ENCODE data around the gene RAB42. TPM values are rescaled to one million over a fixed set of nuclear protein-coding genes. Genes with fewer than 3 reads are reported as not detected.

RAB42 gene
- total RNA-seq, 1 experiment from 2014 or later, result 13.2 TPM

DNA sequence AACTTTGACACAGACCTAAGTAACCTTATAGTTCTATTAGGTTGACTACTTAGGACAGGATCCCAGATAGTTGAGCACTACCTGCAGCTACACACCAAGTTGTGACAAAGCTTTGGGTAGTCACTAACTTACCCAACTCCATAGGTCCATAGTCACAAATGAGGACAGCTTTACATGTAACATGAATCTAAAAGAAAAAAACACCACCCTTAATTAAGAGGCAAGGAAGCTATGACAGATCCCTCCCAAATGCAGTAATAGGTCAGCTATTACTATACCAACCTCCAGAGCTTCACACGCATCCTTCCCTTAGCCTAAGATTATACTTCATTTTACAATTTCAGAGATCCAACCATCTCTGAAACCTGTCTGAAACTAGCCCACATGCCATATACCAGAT lies 12.7 kb upstream of the RAB42 start:
- Histone ChIP-seq H3K23me2 (ENCODE audit: insufficient read length, low read depth, low read length, poor library complexity, severe bottlenecking) (peaks cover 17% of the 10 kb centered on the region), H2BK20ac (ENCODE audit: low read depth, low read length, poor library complexity, severe bottlenecking) (no peak overlapping the region), H2BK12ac (ENCODE audit: insufficient read length, low read depth, low read length) (no peak overlapping the region), H3K4me2 (ENCODE audit: insufficient read depth, insufficient read length, low read length) (peak overlapping the region; percentile 98), H3K4me1 (ENCODE audit: insufficient read depth, low read length) (no peaks in the 10 kb centered on the region), H3K79me2 (ENCODE audit: insufficient read depth, low read length) (peaks cover 16% of the 10 kb centered on the region; the same call in 1 of the 2 replicates), H3T11ph (ENCODE audit: low read length) (no peak overlapping the region), H3K27ac (ENCODE audit: insufficient read length, low read depth, low read length) (no peak overlapping the region), H3K27me3 (ENCODE audit: insufficient read depth, low read length) (no peaks in the 10 kb centered on the region), H3K23ac (ENCODE audit: insufficient read length, low read depth, low read length) (no peak overlapping the region), H2BK120ac (ENCODE audit: low read depth, low read length, poor library complexity, severe bottlenecking) (no peak overlapping the region), H3K4ac (ENCODE audit: low read depth, low read length) (no peak overlapping the region), H3K18ac (ENCODE audit: insufficient read length, low read depth, low read length) (no peak overlapping the region), H3K14ac (ENCODE audit: insufficient read depth, low read length) (no peak overlapping the region), H2BK5ac (ENCODE audit: insufficient read length, low read length) (no peak overlapping the region), H3K79me1 (ENCODE audit: insufficient read depth, low read depth, low read length, poor library complexity, severe bottlenecking) (no peaks in the 10 kb centered on the region), H2AK5ac (ENCODE audit: insufficient read length, low read length) (no peak overlapping the region), H4K8ac (replicated peaks; ENCODE audit: insufficient read length, low read depth, low read length) (no peak overlapping the region), H2BK15ac (ENCODE audit: low read depth, low read length) (no peak overlapping the region), H4K20me1 (ENCODE audit: control insufficient read depth, insufficient read depth, insufficient read length) (no peaks in the 10 kb centered on the region), H3K56ac (ENCODE audit: insufficient read length, low read depth, low read length) (no peak overlapping the region), H4K5ac (ENCODE audit: insufficient read length, low read depth, low read length) (no peak overlapping the region), H2AFZ (ENCODE audit: low read length) (no peak overlapping the region), H4K91ac (ENCODE audit: insufficient read length, low read depth, low read length) (no peak overlapping the region), H3K9me3 (ENCODE audit: control insufficient read depth, low read depth, low read length) (no peaks in the 10 kb centered on the region), H3K9ac (ENCODE audit: extremely low read depth, insufficient read length, low read length) (peak overlapping the region; percentile 4)
- peaks cover 19 to 24% of the 10 kb centered on the region in 2 experiments for H3K4me1 Mint-ChIP-seq
- H3K27me3 Mint-ChIP-seq (ENCODE audit: low read depth), result 0 out of 2 replicates have a peak, but pooled peaks cover 3% of the 10 kb centered on the region
- no CpG with 5 or more reads among the region's 1 CpG for WGBS (ENCODE audit: extremely low coverage, insufficient read length, low lambda C conversion rate)
- DNase-seq, result no peak
- H3K36me3 Mint-ChIP-seq (ENCODE audit: insufficient read depth in 1 of 3, low read depth in 3 of 3), result peaks cover 33 to 59% (median 45%) of the 10 kb centered on the region in 3 experiments
- peak overlapping the region; percentile 90 to 96 for H3K4me3 Mint-ChIP-seq
- peak overlapping the region; percentile 10 to 82 (median 77); a peak in 5 of 7 replicates for H3K27ac Mint-ChIP-seq
- H3K9me3 Mint-ChIP-seq, result no peaks in the 10 kb centered on the region; a peak in 1 of 5 replicates
- TF ChIP-seq, protein P1, sequence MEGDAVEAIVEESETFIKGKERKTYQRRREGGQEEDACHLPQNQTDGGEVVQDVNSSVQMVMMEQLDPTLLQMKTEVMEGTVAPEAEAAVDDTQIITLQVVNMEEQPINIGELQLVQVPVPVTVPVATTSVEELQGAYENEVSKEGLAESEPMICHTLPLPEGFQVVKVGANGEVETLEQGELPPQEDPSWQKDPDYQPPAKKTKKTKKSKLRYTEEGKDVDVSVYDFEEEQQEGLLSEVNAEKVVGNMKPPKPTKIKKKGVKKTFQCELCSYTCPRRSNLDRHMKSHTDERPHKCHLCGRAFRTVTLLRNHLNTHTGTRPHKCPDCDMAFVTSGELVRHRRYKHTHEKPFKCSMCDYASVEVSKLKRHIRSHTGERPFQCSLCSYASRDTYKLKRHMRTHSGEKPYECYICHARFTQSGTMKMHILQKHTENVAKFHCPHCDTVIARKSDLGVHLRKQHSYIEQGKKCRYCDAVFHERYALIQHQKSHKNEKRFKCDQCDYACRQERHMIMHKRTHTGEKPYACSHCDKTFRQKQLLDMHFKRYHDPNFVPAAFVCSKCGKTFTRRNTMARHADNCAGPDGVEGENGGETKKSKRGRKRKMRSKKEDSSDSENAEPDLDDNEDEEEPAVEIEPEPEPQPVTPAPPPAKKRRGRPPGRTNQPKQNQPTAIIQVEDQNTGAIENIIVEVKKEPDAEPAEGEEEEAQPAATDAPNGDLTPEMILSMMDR (conservative IDR thresholded peaks at IDR 0.05), result no peak

Measured in H9 (cell line).